Skeletal muscle satellite cell (primary cell): Measurements from ENCODE around the gene ZSCAN20.

Experiments used
- H3K27me3 ChIP-seq: 2 replicates; pipeline ENCODE4 v1.7.0; 2013; ENCODE audit warnings: low read length; ENCODE audit not compliant: control insufficient read depth, insufficient read depth
- H3K36me3 ChIP-seq: 2 replicates; pipeline ENCODE4 v1.7.0; 2013; ENCODE audit warnings: mild to moderate bottlenecking, control low read depth, low read length; ENCODE audit not compliant: insufficient read depth
- H3K4me1 ChIP-seq: 2 replicates; pipeline ENCODE4 v1.7.0; 2013; ENCODE audit warnings: low read length; ENCODE audit not compliant: control insufficient read depth, insufficient read depth
- H3K4me2 ChIP-seq: 2 replicates; pipeline ENCODE4 v1.7.0; 2013; ENCODE audit warnings: mild to moderate bottlenecking, low read length
- H3K4me3 ChIP-seq: 2 replicates; pipeline ENCODE4 v1.7.0; 2013; ENCODE audit warnings: low read length
- H3K9ac ChIP-seq: 2 replicates; pipeline ENCODE4 v1.7.0; 2013; ENCODE audit warnings: mild to moderate bottlenecking, low read depth, low read length, moderate library complexity
- H3K9me3 ChIP-seq: replicated peaks from 2 replicates; pipeline ENCODE4 v1.7.0; 2013; ENCODE audit warnings: mild to moderate bottlenecking, control low read depth, low read length

The ZSCAN20 gene

DNA sequence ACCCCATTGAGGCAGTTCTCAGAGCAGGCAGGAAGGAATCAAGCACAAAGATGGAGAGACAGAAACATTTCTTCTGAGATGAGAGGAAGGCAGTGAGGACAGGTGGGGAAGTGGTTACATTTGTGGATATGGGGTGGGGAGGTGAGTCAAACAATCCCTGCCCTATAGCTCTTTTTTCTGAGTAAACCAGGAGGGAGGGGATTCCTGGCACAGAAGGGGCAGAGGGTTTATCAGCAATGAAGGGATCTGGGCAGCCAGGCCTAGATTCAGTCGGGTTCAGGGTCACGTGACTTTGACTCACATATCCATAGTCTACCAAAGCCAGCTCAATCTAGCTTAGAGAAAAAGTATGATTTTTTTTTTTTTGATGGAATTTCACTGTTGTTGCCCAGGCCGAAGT lies 25.9 kb upstream of the ZSCAN20 start:
- Histone ChIP-seq H3K9me3 (no peaks in the 10 kb centered on the region), H3K27me3 (no peaks in the 10 kb centered on the region), H3K4me3 (no peak overlapping the region)

DNA sequence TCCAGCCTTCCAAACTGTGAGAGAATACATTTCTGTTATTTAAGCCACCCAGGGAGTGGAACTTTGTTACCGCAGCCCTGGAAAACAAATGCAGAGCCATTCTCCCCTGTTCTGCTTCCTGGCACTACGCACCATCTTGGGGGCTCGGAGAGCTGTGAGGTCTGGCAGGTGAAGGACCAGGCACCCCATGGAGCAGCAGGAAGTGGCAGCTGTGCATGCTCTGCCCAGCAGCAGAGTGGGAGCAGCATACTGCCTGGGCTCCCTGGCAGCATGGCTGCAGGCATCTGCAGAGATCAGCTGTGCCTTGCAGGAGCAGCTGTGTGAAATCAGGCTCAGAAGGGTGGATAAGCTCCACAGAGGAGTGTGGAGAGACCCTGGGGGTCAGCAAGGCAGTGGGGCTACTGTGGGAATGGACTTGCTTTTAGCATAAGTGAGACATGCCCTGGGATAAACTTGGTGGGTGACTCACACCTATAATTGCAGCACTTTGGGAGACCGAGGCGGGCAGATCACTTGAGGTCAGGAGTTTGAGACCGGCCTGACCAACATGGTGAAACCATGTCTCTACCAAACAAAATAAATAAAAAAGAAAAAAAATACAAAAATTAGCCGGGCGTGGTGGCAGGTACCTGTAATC lies 17.7 kb upstream of the ZSCAN20 start:
- no peak overlapping the region for H3K9ac ChIP-seq
- no peaks in the 10 kb centered on the region for H3K9me3 ChIP-seq
- H3K4me3 ChIP-seq: no peak overlapping the region
- no peaks in the 10 kb centered on the region for H3K27me3 ChIP-seq
- peaks cover 31% of the 10 kb centered on the region for H3K4me1 ChIP-seq
- no peak overlapping the region for H3K4me2 ChIP-seq
- H3K36me3 ChIP-seq: no peaks in the 10 kb centered on the region

More for the DNA sequence above, 25.9 kb upstream of the ZSCAN20 start:
- H3K36me3 ChIP-seq: no peaks in the 10 kb centered on the region
- no peak overlapping the region for H3K4me2 ChIP-seq
- no peak overlapping the region for H3K9ac ChIP-seq
- H3K4me1 ChIP-seq: peaks cover 27% of the 10 kb centered on the region

- no peaks in the 10 kb centered on the region for H3K27me3 ChIP-seq
- no peak overlapping the region for H3K4me3 ChIP-seq
- peaks cover 38% of the 10 kb centered on the region for H3K4me1 ChIP-seq
- H3K9me3 ChIP-seq: no peaks in the 10 kb centered on the region
- no peak overlapping the region for H3K9ac ChIP-seq
- no peak overlapping the region for H3K4me2 ChIP-seq
- H3K36me3 ChIP-seq: no peaks in the 10 kb centered on the region
Measured at GRCh38 chr1:33455539-33456501, 16.6 kb upstream of the ZSCAN20 start.

GRCh38 chr1:33456502-33456886 lies 16.0 kb upstream of the ZSCAN20 start:
- Histone ChIP-seq H3K4me2 (no peak overlapping the region), H3K27me3 (no peaks in the 10 kb centered on the region), H3K9ac (no peak overlapping the region), H3K4me3 (no peak overlapping the region), H3K36me3 (no peaks in the 10 kb centered on the region), H3K9me3 (no peaks in the 10 kb centered on the region), H3K4me1 (peaks cover 38% of the 10 kb centered on the region)

DNA sequence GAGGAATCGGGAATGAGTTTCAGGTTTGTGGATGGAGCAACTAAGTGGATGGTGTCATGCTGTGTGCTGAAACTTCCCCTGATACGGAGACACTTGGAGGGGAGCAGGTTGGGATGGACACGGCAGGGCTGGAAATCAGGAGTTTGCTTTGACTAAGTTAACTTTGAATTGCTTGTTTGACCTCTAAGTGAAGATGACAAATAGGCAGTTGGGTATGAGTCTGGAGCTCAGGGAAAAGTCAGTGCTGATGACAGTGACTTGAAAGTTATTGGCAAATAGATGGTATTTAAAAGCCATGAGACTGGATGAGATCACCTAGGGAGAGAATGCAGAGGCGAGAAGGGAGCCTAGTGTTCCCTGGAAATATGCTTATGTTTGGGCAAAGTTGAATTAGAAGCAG lies 12.8 kb upstream of the ZSCAN20 start:
- Histone ChIP-seq H3K9ac (no peak overlapping the region), H3K36me3 (no peaks in the 10 kb centered on the region), H3K27me3 (no peaks in the 10 kb centered on the region), H3K4me3 (no peak overlapping the region), H3K9me3 (no peaks in the 10 kb centered on the region), H3K4me2 (no peak overlapping the region), H3K4me1 (peaks cover 38% of the 10 kb centered on the region)

DNA sequence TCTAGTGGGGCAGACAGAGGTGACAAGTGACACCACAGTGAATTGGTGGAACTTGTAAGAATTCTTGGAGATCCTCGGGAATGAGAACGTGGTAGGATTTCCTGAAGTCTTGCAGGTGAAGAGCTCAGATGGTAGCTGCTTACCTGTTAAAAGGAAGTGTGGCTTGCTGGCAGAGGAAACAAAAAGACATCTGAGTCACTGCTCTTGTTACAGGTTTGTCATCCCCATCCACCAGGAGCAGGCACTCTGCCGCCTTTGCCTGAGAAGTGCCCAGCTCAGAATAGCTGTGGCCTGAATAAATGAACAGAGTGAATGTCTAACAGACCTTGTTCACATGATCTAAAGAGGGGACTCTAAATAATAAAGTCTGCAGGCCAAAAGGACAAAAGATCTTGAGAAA lies 12.3 kb upstream of the ZSCAN20 start:
- no peak overlapping the region for H3K4me3 ChIP-seq
- H3K9me3 ChIP-seq: no peaks in the 10 kb centered on the region
- no peaks in the 10 kb centered on the region for H3K36me3 ChIP-seq
- no peak overlapping the region for H3K9ac ChIP-seq
- no peaks in the 10 kb centered on the region for H3K27me3 ChIP-seq
- no peak overlapping the region for H3K4me2 ChIP-seq
- peaks cover 38% of the 10 kb centered on the region for H3K4me1 ChIP-seq

DNA sequence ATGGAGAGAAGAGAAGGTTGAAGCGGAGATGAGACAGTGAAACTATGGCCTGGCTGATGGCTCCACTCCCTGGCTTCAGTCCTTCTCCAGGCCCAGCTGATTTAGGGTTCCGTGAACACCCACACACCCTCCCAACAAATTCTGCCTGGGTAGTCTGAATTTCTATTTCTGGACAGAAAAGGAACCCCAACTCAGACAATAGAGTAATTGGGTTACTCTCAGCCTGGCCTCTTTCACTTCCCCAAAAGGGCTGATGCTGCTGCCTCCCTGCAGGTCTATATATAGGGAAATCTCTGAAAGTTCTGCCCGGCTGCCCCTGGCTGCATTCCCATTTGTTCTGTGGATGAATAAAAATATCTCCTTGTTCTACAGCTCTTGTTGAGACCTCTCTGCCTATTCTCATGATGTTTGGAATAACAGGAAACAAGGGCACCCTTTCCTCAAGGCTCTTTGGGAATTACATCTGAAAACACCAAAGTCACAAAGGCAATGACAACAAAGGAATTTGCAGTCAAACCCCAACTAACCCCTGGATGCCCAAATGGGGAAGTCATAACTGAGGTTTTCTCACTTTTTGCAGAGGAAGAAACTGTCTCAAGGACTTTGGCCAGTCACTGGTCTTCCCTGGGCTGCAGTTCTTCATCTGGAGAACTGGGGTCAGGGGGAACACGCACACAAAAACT lies 11.4 kb upstream of the ZSCAN20 start:
- peaks cover 32% of the 10 kb centered on the region for H3K4me1 ChIP-seq

DNA sequence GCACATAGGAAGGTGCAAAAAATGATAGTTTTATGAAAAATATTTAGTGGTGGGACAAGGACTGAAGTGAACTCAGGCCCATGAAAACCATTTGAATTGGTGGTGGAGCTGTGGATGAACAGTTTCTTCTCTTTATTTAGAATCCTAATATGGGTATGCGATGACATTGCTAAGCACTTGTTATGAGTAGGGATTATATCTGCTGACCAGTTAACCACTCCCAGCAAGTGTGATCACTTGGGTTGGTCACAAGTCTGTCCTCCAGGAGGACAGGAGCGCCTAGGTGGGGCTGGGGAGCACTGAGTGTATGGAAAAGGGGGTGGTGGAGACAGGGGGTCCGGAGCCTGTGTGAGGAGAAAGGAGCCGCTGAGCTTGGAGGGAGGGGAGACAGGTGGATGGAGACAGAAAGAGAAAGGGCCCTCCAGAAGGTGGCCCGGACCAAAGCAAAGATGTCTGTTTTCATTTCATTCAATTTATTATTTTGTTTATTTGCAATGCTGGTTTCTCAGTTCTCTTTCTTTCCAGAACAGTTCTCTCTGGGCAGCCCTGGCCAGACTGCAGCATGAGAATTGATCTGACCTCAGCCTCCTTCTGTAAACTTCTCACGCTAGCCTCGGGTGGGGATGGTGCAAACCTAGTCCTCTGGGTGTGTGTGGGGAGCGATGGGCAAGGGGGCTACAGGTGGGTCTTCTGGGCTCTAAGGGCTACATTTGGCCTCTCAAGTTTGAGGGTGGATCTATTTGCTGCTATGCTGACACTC lies 9.9 kb upstream of the ZSCAN20 start:
- Histone ChIP-seq H3K4me2 (no peak overlapping the region), H3K9me3 (no peaks in the 10 kb centered on the region), H3K9ac (no peak overlapping the region), H3K27me3 (no peaks in the 10 kb centered on the region), H3K4me3 (no peak overlapping the region), H3K4me1 (peaks cover 30% of the 10 kb centered on the region), H3K36me3 (no peaks in the 10 kb centered on the region)

More for the DNA sequence above, 11.4 kb upstream of the ZSCAN20 start:
- no peak overlapping the region for H3K9ac ChIP-seq
- no peaks in the 10 kb centered on the region for H3K27me3 ChIP-seq
- H3K4me2 ChIP-seq: no peak overlapping the region
- H3K36me3 ChIP-seq: no peaks in the 10 kb centered on the region
- no peaks in the 10 kb centered on the region for H3K9me3 ChIP-seq
- no peak overlapping the region for H3K4me3 ChIP-seq

- Histone ChIP-seq H3K4me2 (no peak overlapping the region), H3K36me3 (no peaks in the 10 kb centered on the region), H3K4me3 (no peak overlapping the region), H3K9me3 (no peaks in the 10 kb centered on the region), H3K4me1 (peaks cover 22% of the 10 kb centered on the region), H3K27me3 (no peaks in the 10 kb centered on the region), H3K9ac (no peak overlapping the region)
Measured at GRCh38 chr1:33464552-33464951, 7.9 kb upstream of the ZSCAN20 start.

GRCh38 chr1:33465316-33465715 lies 7.1 kb upstream of the ZSCAN20 start:
- H3K9me3 ChIP-seq: no peaks in the 10 kb centered on the region
- peaks cover 16% of the 10 kb centered on the region for H3K4me1 ChIP-seq
- no peak overlapping the region for H3K9ac ChIP-seq
- no peaks in the 10 kb centered on the region for H3K27me3 ChIP-seq
- no peak overlapping the region for H3K4me2 ChIP-seq
- no peaks in the 10 kb centered on the region for H3K36me3 ChIP-seq
- no peak overlapping the region for H3K4me3 ChIP-seq

GRCh38 chr1:33466159-33466558 lies 6.3 kb upstream of the ZSCAN20 start:
- Histone ChIP-seq H3K27me3 (no peaks in the 10 kb centered on the region), H3K4me2 (no peak overlapping the region), H3K4me3 (no peak overlapping the region), H3K36me3 (no peaks in the 10 kb centered on the region), H3K4me1 (peaks cover 21% of the 10 kb centered on the region), H3K9me3 (no peaks in the 10 kb centered on the region), H3K9ac (no peak overlapping the region)
